Nephron (organoid): ENCODE results near the gene TEX10.
A peak's percentile ranks its signal among the peaks of the same experiment; 100 is the strongest.
"Not testable (repeated sequence)": the region's sequence is repeated elsewhere in the genome, so short reads cannot be mapped to it uniquely, and the experiment has no call there.

Experiments
- H3K27ac Mint-ChIP-seq, 3 experiments: 2 replicates each; pipeline ENCODE4 v1.8.0; 2020; ENCODE audit warnings: mixed read lengths in 3 of 3, mild to moderate bottlenecking in 2 of 3, moderate library complexity in 1 of 3
- H3K27me3 Mint-ChIP-seq: 2 replicates; pipeline ENCODE4 v1.8.0; 2021; ENCODE audit warnings: low read depth, mild to moderate bottlenecking, moderate library complexity, mixed read lengths
- H3K36me3 Mint-ChIP-seq: 2 replicates; pipeline ENCODE4 v1.8.0; 2020; ENCODE audit warnings: low read depth, mixed read lengths
- H3K4me1 Mint-ChIP-seq: 2 replicates; pipeline ENCODE4 v1.8.0; 2020; ENCODE audit warnings: mixed read lengths
- H3K4me3 Mint-ChIP-seq, 3 experiments: 2 replicates each; pipeline ENCODE4 v1.8.0; 2020; ENCODE audit warnings: mild to moderate bottlenecking in 3 of 3, mixed read lengths in 3 of 3, moderate library complexity in 2 of 3
- H3K9me3 Mint-ChIP-seq: 2 replicates; pipeline ENCODE4 v1.8.0; 2020; ENCODE audit warnings: mixed read lengths
- TF ChIP-seq, protein P1 (sequence below), 3 experiments: fragments of 200-600 bp; sonication (generic); IDR thresholded peaks; one replicate each; pipeline ENCODE4 v1.5.0; 2021; ENCODE audit warnings: antibody characterized with exemption in 3 of 3; ENCODE audit not compliant: unreplicated experiment in 3 of 3

The TEX10 gene

DNA sequence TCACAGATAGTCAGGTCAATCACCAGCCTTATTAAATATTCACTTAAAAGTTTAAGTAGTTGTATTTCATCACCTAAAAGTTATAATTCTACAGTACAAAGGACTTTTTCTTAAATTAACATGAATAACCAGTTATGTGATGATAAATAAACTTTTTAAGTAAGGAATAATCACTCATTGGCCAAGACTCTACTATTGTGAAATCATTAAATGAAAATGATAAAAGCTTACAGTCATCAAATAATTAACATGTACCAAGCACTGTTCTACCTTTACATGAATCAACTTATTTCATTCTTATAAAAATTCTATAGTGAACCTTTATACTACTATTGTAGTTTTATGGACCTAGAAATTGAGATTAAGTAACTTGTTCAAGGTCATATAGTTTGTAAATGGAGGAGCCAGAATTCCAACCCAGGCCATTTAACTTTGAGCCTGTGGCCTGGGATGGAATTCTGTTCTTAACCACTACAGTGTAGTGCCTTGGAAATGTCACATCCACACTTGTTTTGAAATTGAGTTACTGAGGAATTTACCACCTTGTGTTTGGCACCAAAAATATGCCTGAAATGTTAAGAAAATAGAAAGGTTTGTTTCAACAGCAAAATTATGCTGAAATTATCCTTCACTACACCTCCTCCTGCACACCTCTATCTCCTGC is 41.4 kb upstream of the TEX10 start:
- no peaks in the 10 kb centered on the region for H3K4me1 Mint-ChIP-seq

DNA sequence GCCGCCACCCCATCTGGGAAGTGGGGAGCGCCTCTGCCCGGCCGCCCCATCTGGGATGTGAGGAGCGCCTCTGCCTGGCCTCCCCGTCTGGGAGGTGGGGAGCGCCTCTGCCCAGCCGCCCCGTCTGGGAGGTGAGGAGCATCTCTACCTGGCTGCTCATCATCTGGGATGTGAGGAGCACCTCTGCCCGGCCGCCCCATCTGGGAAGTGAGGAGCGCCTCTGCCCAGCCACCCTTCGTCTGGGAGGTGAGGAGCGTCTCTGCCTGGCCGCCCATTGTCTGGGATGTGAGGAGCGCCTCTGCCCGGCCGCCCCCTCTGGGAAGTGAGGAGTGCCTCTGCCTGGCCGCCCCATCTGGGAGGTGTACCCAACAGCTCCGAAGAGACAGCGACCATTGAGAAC is 40.2 kb upstream of the TEX10 start:
- H3K9me3 Mint-ChIP-seq, H3K27ac Mint-ChIP-seq, H3K4me3 Mint-ChIP-seq, H3K4me1 Mint-ChIP-seq, H3K27me3 Mint-ChIP-seq: not testable (repeated sequence)
- H3K36me3 Mint-ChIP-seq: peaks cover 32% of the 10 kb centered on the region

More for the DNA sequence above, 41.4 kb upstream of the TEX10 start:
- Mint-ChIP-seq H3K4me3 (no peak overlapping the region), H3K36me3 (peaks cover 25% of the 10 kb centered on the region), H3K27ac (no peak overlapping the region), H3K9me3 (peaks cover 7% of the 10 kb centered on the region), H3K27me3 (no peaks in the 10 kb centered on the region)
- TF ChIP-seq, protein P1, sequence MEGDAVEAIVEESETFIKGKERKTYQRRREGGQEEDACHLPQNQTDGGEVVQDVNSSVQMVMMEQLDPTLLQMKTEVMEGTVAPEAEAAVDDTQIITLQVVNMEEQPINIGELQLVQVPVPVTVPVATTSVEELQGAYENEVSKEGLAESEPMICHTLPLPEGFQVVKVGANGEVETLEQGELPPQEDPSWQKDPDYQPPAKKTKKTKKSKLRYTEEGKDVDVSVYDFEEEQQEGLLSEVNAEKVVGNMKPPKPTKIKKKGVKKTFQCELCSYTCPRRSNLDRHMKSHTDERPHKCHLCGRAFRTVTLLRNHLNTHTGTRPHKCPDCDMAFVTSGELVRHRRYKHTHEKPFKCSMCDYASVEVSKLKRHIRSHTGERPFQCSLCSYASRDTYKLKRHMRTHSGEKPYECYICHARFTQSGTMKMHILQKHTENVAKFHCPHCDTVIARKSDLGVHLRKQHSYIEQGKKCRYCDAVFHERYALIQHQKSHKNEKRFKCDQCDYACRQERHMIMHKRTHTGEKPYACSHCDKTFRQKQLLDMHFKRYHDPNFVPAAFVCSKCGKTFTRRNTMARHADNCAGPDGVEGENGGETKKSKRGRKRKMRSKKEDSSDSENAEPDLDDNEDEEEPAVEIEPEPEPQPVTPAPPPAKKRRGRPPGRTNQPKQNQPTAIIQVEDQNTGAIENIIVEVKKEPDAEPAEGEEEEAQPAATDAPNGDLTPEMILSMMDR (IDR thresholded peaks at IDR 0.05; ENCODE audit: unreplicated experiment in 3 of 3): no peak

GRCh38 chr9:100379862-100380261 is 27.1 kb upstream of the TEX10 start:
- peaks cover 6% of the 10 kb centered on the region for H3K36me3 Mint-ChIP-seq
- no peaks in the 10 kb centered on the region for H3K4me1 Mint-ChIP-seq
- H3K4me3 Mint-ChIP-seq: no peak overlapping the region
- TF ChIP-seq, protein P1 (IDR thresholded peaks at IDR 0.05; ENCODE audit: unreplicated experiment in 3 of 3): no peak
- peaks cover 9% of the 10 kb centered on the region for H3K9me3 Mint-ChIP-seq
- no peaks in the 10 kb centered on the region for H3K27me3 Mint-ChIP-seq
- peak overlapping the region in 2 of 3 experiments; percentile 67 to 80 for H3K27ac Mint-ChIP-seq

GRCh38 chr9:100377015-100377414 is 24.3 kb upstream of the TEX10 start:
- no peaks in the 10 kb centered on the region for H3K9me3 Mint-ChIP-seq
- TF ChIP-seq, protein P1 (IDR thresholded peaks at IDR 0.05; ENCODE audit: unreplicated experiment in 3 of 3): no peak
- peaks cover 1% of the 10 kb centered on the region for H3K36me3 Mint-ChIP-seq
- no peaks in the 10 kb centered on the region for H3K4me1 Mint-ChIP-seq
- no peak overlapping the region for H3K27ac Mint-ChIP-seq
- H3K27me3 Mint-ChIP-seq: no peaks in the 10 kb centered on the region
- H3K4me3 Mint-ChIP-seq: no peak overlapping the region

DNA sequence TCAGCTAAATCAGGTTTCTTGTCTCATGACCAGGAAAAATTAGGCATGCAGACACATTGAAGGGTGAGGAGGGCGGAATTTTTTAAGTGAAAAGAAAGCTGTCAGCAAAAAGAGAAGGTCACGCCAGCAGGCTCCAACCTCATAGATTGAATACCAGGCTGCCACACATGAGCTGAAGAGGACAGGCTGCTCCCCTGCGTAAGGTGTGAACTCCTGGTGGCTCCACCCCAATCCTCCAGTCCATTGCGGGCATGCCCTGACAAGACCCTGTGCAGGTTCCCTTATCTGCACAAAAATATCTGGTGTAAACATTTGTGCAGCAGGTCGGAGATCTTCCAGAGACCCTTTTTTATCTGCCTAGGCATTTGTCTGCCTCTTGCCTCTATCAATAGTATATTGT is 22.9 kb upstream of the TEX10 start:
- H3K4me3 Mint-ChIP-seq: no peak overlapping the region
- TF ChIP-seq, protein P1 (IDR thresholded peaks at IDR 0.05; ENCODE audit: unreplicated experiment in 3 of 3): no peak
- H3K4me1 Mint-ChIP-seq: no peaks in the 10 kb centered on the region
- no peak overlapping the region for H3K27ac Mint-ChIP-seq
- H3K36me3 Mint-ChIP-seq: peaks cover 6% of the 10 kb centered on the region
- no peaks in the 10 kb centered on the region for H3K9me3 Mint-ChIP-seq
- no peaks in the 10 kb centered on the region for H3K27me3 Mint-ChIP-seq

DNA sequence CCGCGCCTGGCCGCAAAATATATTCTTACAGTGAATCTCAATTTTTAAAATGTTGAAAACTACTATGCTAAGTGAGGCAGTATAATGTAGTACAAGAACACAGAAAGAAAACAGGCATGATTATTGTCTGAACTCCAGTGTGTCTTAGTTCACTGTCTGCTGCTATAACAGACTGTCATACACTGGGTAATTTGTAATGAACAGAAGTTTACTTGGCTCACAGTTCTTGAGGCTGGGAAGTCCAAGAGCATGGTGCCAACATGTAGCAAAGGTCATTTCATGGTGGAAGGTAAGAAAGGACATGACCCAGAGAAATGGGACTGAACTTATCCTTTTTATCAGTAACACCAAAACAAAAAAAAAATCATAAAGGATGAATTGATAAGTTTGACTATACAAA is 19.9 kb upstream of the TEX10 start:
- Mint-ChIP-seq H3K36me3 (peaks cover 27% of the 10 kb centered on the region), H3K27ac (no peak overlapping the region)
- TF ChIP-seq, protein P1 (IDR thresholded peaks at IDR 0.05; ENCODE audit: unreplicated experiment in 3 of 3): no peak

More for the DNA sequence above, 19.9 kb upstream of the TEX10 start:
- H3K4me3 Mint-ChIP-seq: no peak overlapping the region
- peaks cover 18% of the 10 kb centered on the region for H3K9me3 Mint-ChIP-seq
- no peaks in the 10 kb centered on the region for H3K27me3 Mint-ChIP-seq
- H3K4me1 Mint-ChIP-seq: no peaks in the 10 kb centered on the region
